PC-9 (cell line): ENCODE measurements around the gene PAPOLG.

Experiments used
- CTCF ChIP-seq: fragments of 200-600 bp; sonication (generic); conservative IDR thresholded peaks from 2 replicates; pipeline ENCODE4 v1.6.1; 2017; ENCODE audit warnings: mixed run types, antibody characterized with exemption, mild to moderate bottlenecking, moderate library complexity
- EZH2 ChIP-seq: fragments of 200-600 bp; sonication (generic); IDR thresholded peaks from 2 replicates; pipeline ENCODE4 v1.8.0; 2017; ENCODE audit warnings: antibody characterized with exemption, low read depth

GRCh38 chr2:60771508-60771907 is 15.4 kb downstream of the PAPOLG start:
- TF ChIP-seq CTCF (no peak), EZH2 (no peak)
